Peyer's patch (tissue), 4 donors: ENCODE measurements around the gene SNX32. TPM values are rescaled to one million over a fixed set of nuclear protein-coding genes. Genes with fewer than 3 reads are reported as not detected.

Source experiments
- DNase-seq, 3 donors: peaks; one replicate each; pipeline ENCODE4 v3.0.0-alpha.2; 2017 to 2019
- H3K27ac ChIP-seq, 4 donors: fragments of 200-600 bp; sonication (generic); one replicate each; pipeline ENCODE4 v1.5.1; 2016 to 2019
- H3K27me3 ChIP-seq, 2 donors: fragments of 200-600 bp; sonication (generic); one replicate each; pipeline ENCODE4 v1.5.1; 2019
- H3K36me3 ChIP-seq, 3 donors: fragments of 200-600 bp; sonication (generic); one replicate each; pipeline ENCODE4 v1.5.1; 2016 to 2019
- H3K4me1 ChIP-seq, 4 donors: fragments of 200-600 bp; sonication (generic); one replicate each; pipeline ENCODE4 v1.5.1; 2016 to 2019
- H3K4me3 ChIP-seq, 4 donors: fragments of 200-600 bp; sonication (generic); 1 replicate in 3 of 4; 2 replicates in 1 of 4; pipeline ENCODE4 v1.5.1; 2016 to 2019; ENCODE audit warnings: mild to moderate bottlenecking in 1 of 4
- H3K9me3 ChIP-seq, 4 donors: fragments of 200-600 bp; sonication (generic); one replicate each; pipeline ENCODE4 v1.5.1; 2016 to 2019; ENCODE audit warnings: mild to moderate bottlenecking in 1 of 4
- POLR2A ChIP-seq, 2 donors: fragments of 450-650 bp; IDR thresholded peaks; one replicate each; pipeline ENCODE4 v1.5.1; 2017; ENCODE audit warnings: antibody characterized with exemption in 2 of 2, mild to moderate bottlenecking in 2 of 2, moderate library complexity in 2 of 2
- total RNA-seq, 4 donors: library from RNA; depleted of rRNA; stranded (reverse); fragments of >200 nt; gene quantifications; one replicate each; pipeline ENCODE4 v1.1.0, GENCODE V29; 2016
- TF ChIP-seq, protein P1 (sequence below), 6 experiments: fragments of 450-650 bp in 4 of 6; fragments of 200-600 bp in 2 of 6; sonication (generic) in 1 of 6; IDR thresholded peaks; one replicate each; pipeline ENCODE4 v1.5.1; 2017 to 2019; ENCODE audit warnings: antibody characterized with exemption in 6 of 6, mild to moderate bottlenecking in 3 of 6, moderate library complexity in 1 of 6

Gene SNX32
- total RNA-seq, result 1 to 10 TPM in 3 of 4 donors, not detected in 1; 1.7 to 6.7 (median 6.4) TPM

DNA sequence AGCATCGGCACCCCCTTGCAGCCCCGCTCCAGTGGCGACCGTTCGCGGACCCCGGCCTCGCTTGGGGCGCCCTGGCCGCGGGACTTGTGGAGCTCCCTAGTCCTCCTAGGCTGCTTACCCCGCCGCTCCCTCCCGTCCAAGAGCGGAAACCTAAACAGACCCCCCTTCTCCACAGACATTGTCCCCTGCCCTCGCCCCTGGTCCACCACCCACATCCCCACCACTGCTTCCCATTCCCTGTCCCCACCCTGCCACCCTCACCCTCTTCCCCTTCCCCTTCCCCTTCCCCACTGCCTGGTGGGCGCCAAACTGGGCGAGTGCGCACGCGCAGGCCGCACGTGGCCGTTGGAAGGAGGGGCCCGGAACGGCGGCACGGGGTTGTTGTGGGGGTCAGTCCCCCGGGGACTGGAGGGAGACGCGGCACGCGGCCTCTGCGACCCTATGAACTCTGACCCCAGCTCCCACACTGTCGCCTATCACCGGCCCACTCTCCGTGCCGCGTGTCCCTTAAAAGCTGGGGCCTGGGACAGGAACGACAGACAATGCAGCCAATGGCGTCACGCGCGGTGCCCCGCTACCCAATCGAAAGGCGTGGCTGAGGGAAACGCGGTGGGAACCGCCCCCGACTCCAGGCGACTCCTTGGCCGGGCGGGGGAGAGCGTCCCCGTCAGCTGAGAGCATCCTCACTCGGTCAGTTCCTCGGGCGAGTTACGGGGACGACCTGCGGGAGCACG lies at the start of gene SNX32:
Gene SNX32, plus strand, starts transcription at position 667 of the 734 bp plus-strand sequence. CDS start 103 bp downstream, outside the sequence.
- Histone ChIP-seq H3K4me1 (peaks cover 0 to 9% (median 3%) of the 10 kb centered on the region in 4 donors), H3K27me3 (no peaks in the 10 kb centered on the region), H3K4me3 (peak within 1 kb of the TSS; percentile 42 to 60 (median 58)), H3K27ac (peak within 1 kb of the TSS in 3 of 4 donors; percentile 16 to 72 (median 44)), H3K9me3 (no peaks in the 10 kb centered on the region), H3K36me3 (no peaks in the 10 kb centered on the region)
- peak; percentile 93 to 98 (median 98) for DNase-seq
- TF ChIP-seq, protein P1, sequence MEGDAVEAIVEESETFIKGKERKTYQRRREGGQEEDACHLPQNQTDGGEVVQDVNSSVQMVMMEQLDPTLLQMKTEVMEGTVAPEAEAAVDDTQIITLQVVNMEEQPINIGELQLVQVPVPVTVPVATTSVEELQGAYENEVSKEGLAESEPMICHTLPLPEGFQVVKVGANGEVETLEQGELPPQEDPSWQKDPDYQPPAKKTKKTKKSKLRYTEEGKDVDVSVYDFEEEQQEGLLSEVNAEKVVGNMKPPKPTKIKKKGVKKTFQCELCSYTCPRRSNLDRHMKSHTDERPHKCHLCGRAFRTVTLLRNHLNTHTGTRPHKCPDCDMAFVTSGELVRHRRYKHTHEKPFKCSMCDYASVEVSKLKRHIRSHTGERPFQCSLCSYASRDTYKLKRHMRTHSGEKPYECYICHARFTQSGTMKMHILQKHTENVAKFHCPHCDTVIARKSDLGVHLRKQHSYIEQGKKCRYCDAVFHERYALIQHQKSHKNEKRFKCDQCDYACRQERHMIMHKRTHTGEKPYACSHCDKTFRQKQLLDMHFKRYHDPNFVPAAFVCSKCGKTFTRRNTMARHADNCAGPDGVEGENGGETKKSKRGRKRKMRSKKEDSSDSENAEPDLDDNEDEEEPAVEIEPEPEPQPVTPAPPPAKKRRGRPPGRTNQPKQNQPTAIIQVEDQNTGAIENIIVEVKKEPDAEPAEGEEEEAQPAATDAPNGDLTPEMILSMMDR (IDR thresholded peaks at IDR 0.05), result no peak
- no peak for TF ChIP-seq POLR2A (IDR thresholded peaks at IDR 0.05)

DNA sequence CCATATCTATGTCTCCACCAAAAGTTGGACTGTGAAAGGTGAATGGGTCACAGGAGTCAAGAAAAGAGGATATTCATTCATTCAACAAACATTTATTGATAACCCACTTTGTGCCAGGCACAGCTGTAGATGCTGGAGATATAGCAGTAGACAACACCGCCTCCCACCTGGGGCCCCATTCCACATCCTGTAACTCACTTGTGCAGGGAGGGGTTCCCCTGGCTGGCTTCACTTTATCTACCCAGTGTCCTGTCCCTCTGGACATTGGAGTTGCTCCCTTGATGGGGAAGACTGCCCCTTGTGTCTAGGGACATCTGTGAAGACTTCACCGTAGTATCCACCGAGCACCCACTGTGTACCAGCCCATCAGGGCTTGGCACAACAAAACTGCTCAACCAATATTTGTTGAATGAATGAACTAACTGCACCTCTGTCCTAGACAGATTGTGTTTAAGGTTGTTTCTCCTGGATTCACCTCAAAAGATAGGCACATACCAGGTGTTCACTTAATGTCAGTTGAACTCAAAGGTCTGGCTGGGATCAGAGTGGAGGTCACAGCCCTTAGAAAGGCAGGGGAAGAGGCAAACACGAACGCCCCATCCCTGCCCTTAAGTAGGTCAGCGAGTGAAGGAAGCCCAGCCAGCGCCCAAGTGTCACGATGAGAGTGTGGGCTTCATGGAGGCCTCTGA lies 48.3 kb upstream of the SNX32 start:
- Histone ChIP-seq H3K36me3 (no peaks in the 10 kb centered on the region), H3K4me3 (no peak overlapping the region), H3K27ac (no peak overlapping the region)

DNA sequence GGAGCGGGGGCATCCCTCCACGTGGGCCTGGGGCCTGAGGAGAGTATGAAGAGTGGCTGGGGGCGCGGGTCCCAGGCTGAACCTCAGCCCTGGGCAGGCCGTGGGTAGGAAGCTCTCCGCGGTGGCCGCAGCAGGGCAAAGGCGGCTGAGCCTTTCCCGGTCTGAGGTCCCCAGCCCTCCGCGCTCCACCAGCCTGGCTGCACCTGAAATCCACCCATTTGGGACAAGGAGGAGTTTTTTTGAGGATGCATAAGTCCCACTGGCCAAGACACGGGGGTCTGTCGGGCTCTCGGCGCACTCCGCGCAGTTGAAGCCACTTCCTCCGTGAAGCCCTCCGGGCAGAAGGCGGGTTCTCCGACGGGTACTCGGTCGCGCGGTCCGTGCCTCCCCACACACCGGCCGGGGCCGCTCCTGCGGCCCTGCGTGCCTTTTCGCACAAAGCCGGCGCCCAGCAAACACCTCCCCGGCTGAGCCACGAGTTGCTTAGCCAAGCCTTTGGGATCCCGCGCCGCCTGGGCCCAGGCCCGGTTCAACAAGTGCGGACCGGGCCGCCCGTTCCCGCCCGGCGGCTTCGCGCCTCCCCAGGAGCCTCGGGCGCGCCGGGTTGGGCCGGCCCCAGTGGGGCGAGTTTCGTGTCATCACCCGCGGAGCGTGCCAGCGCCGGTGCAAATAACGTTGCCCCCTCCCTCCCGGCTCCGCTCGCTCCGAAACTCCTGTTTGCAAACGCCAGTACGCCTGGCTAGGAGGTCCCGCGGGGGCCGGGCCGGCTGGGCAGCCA lies 47.6 kb upstream of the SNX32 start:
- Histone ChIP-seq H3K27me3 (peaks cover 0 to 9% of the 10 kb centered on the region in 2 donors), H3K4me3 (peak overlapping the region; percentile 43 to 78 (median 60)), H3K4me1 (peaks cover 0 to 38% (median 23%) of the 10 kb centered on the region in 4 donors), H3K9me3 (no peaks in the 10 kb centered on the region), H3K27ac (peak overlapping the region in 3 of 4 donors; percentile 47 to 95 (median 55)), H3K36me3 (no peaks in the 10 kb centered on the region)
- TF ChIP-seq, protein P1 (IDR thresholded peaks at IDR 0.05), result no peak
- no peak for TF ChIP-seq POLR2A (IDR thresholded peaks at IDR 0.05)
- peak in 1 of 3 donors; percentile 63 for DNase-seq

More for the DNA sequence above, 48.3 kb upstream of the SNX32 start:
- peaks cover 0 to 34% (median 21%) of the 10 kb centered on the region in 4 donors for H3K4me1 ChIP-seq
- no peak for DNase-seq
- TF ChIP-seq POLR2A (IDR thresholded peaks at IDR 0.05), result no peak
- TF ChIP-seq, protein P1 (IDR thresholded peaks at IDR 0.05), result no peak
- H3K27me3 ChIP-seq, result peaks cover 0 to 9% of the 10 kb centered on the region in 2 donors
- H3K9me3 ChIP-seq, result no peaks in the 10 kb centered on the region

GRCh38 chr11:65786786-65787636 lies 46.8 kb upstream of the SNX32 start, which contains the start of gene OVOL1:
Gene OVOL1, plus strand, starts transcription at chr11:65787063. Its CDS starts 311 bp downstream, at chr11:65787374.
- Histone ChIP-seq H3K4me1 (peaks cover 0 to 46% (median 24%) of the 10 kb centered on the region in 4 donors), H3K27me3 (peaks cover 0 to 9% of the 10 kb centered on the region in 2 donors), H3K27ac (peak within 1 kb of the TSS; percentile 56 to 95 (median 84))

More at GRCh38 chr11:65786786-65787636, 46.8 kb upstream of the SNX32 start, which contains the start of gene OVOL1:
- H3K36me3 ChIP-seq, result no peaks in the 10 kb centered on the region
- peak; percentile 53 to 91 (median 88) for DNase-seq
- TF ChIP-seq POLR2A (IDR thresholded peaks at IDR 0.05), result peak; percentile 87 to 92
- TF ChIP-seq, protein P1 (IDR thresholded peaks at IDR 0.05), result no peak
- no peaks in the 10 kb centered on the region for H3K9me3 ChIP-seq
- H3K4me3 ChIP-seq, result peak within 1 kb of the TSS; percentile 43 to 78 (median 60)
